ENCODE data around the gene EDDM13. TPM values are rescaled to one million over a fixed set of nuclear protein-coding genes. Genes with fewer than 3 reads are reported as not detected.
"Not testable (repeated sequence)": the region's sequence is repeated elsewhere in the genome, so short reads cannot be mapped to it uniquely, and the experiment has no call there.

Gene EDDM13
- total and polyA plus RNA-seq, 2 of the 8 experiments (the other 6 are each of a cell fraction or from before 2014, with no cell fraction given) = not detected

DNA sequence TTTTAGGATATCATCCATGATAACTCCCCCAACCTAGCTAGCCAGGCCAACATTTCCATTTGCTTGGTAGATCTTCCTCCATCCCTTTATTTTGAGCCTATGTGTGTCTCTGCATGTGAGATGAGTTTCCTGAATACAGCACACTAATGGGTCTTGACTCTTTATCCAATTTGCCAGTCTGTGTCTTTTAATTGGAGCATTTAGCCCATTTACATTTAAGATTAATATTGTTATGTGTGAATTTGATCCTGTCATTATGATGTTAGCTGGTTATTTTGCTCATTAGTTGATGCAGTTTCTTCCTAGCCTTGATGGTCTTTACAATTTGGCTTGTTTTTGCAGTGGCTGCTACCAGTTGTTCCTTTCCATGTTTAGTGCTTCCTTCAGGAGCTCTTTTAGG, 62.8 kb downstream of the EDDM13 start:
- not testable (repeated sequence) for H3K36me3 ChIP-seq (ENCODE audit: control insufficient read depth in 2 of 4, insufficient read depth in 4 of 4, low read length in 3 of 4); H2AK5ac ChIP-seq (ENCODE audit: low read depth, low read length); H3K79me2 ChIP-seq (ENCODE audit: control insufficient read depth in 1 of 2, insufficient read depth in 2 of 2, low read length in 2 of 2); H2AFZ ChIP-seq (ENCODE audit: low read length); H3K4me3 ChIP-seq (ENCODE audit: extremely low read depth in 1 of 4, insufficient read depth in 2 of 4, low read depth in 3 of 4, low read length in 4 of 4); H4K91ac ChIP-seq (replicated peaks; ENCODE audit: insufficient read length, low read length); H3K56ac ChIP-seq (replicated peaks; ENCODE audit: insufficient read length, low read depth, low read length); H3K4me1 ChIP-seq (replicated peaks in 1 of 4; ENCODE audit: control insufficient read depth in 3 of 4, insufficient read depth in 4 of 4, low read length in 3 of 4); H2BK12ac ChIP-seq (ENCODE audit: low read depth, low read length); H3K4me2 ChIP-seq (ENCODE audit: insufficient read depth in 1 of 2, low read depth in 2 of 2, low read length in 2 of 2); H3K27ac ChIP-seq (ENCODE audit: low read depth, low read length); H2BK120ac ChIP-seq (replicated peaks; ENCODE audit: low read depth, low read length); H2BK5ac ChIP-seq (ENCODE audit: low read depth, low read length); H2BK15ac ChIP-seq (ENCODE audit: low read length); H3K14ac ChIP-seq (ENCODE audit: insufficient read length); H3K27me3 ChIP-seq (replicated peaks in 1 of 4; ENCODE audit: control insufficient read depth in 3 of 4, extremely low read depth in 1 of 4, insufficient read depth in 3 of 4, low read length in 3 of 4); H3K23ac ChIP-seq (ENCODE audit: insufficient read length); H3K9ac ChIP-seq (replicated peaks in 1 of 4; ENCODE audit: extremely low read depth in 1 of 4, low read depth in 3 of 4, low read length in 3 of 4); H3K4ac ChIP-seq (replicated peaks; ENCODE audit: insufficient read length, low read depth, low read length); FAIRE-seq; H4K5ac ChIP-seq (ENCODE audit: insufficient read length, low read depth, low read length); DNase-seq (ENCODE audit: low read depth in 1 of 2, low spot score in 2 of 2); H2BK20ac ChIP-seq (ENCODE audit: low read length); H3K18ac ChIP-seq (ENCODE audit: extremely low read depth, low read length); H3K79me1 ChIP-seq (ENCODE audit: low read depth, low read length); H4K8ac ChIP-seq (ENCODE audit: extremely low read depth, insufficient read depth, low read length); H3K23me2 ChIP-seq (ENCODE audit: low read depth, low read length); H4K20me1 ChIP-seq (replicated peaks in 1 of 2; ENCODE audit: control insufficient read depth in 1 of 2, insufficient read depth in 2 of 2, low read length in 2 of 2)
- H3K9me3 ChIP-seq (ENCODE audit: insufficient read depth in 2 of 2, low read depth in 1 of 2, low read length in 1 of 2) = peaks cover 20 to 26% of the 10 kb centered on the region in 2 experiments
- ChIA-PET POLR2A (ENCODE audit: partially characterized antibody) (interaction anchor here (0.9 kb wide), 1 partner anchor 43 kb away, joined by 4 read pairs; no protein-coding TSS in a partner anchor), CTCF (ENCODE audit: partially characterized antibody) (interaction anchor here (1.2 to 3.0 kb wide), 4 partner anchors 13 to 269 kb away, joined by 7 to 26 read pairs (median 10); no protein-coding TSS in a partner anchor)

DNA sequence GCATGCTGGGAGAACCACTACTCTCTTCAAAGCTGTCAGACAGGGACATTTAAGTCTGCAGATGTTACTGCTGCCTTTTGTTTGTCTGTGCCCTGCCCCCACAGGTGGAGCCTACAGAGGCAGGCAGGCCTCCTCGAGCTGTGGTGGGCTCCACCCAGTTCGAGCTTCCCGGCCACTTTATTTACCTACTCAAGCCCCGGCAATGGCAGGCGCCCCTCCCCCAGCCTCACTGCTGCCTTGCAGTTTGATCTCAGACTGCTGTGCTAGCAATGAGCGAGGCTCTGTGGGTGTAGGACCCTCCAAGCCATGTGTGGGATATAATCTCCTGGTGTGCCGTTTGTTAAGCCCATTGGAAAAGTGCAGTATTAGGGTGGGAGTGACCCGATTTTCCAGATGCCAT, 64.5 kb downstream of the EDDM13 start:
- 84% methylated on average over 7 of the region's 8 CpGs; no CpG with 5 or more reads in 1 of the 2 experiments for WGBS, 2 experiments (ENCODE audit: extremely low coverage in 1 of 2, insufficient coverage in 1 of 2, insufficient read length in 1 of 2, insufficient replicate concordance in 2 of 2, low coverage in 1 of 2, low lambda C conversion rate in 2 of 2, missing lambda C conversion rate in 1 of 2)

More for the DNA sequence above, 64.5 kb downstream of the EDDM13 start:
- peaks cover 25 to 35% of the 10 kb centered on the region in 2 experiments for H3K9me3 ChIP-seq (ENCODE audit: insufficient read depth in 2 of 2, low read depth in 1 of 2, low read length in 1 of 2)
- H2BK20ac ChIP-seq (ENCODE audit: low read length); H4K8ac ChIP-seq (ENCODE audit: extremely low read depth, insufficient read depth, low read length); H2AK5ac ChIP-seq (ENCODE audit: low read depth, low read length); H3K36me3 ChIP-seq (ENCODE audit: control insufficient read depth in 2 of 4, insufficient read depth in 4 of 4, low read length in 3 of 4); H3K27ac ChIP-seq (ENCODE audit: low read depth, low read length); H3K4me2 ChIP-seq (ENCODE audit: insufficient read depth in 1 of 2, low read depth in 2 of 2, low read length in 2 of 2); FAIRE-seq; H3K4ac ChIP-seq (replicated peaks; ENCODE audit: insufficient read length, low read depth, low read length); H3K9ac ChIP-seq (replicated peaks in 1 of 4; ENCODE audit: extremely low read depth in 1 of 4, low read depth in 3 of 4, low read length in 3 of 4); H4K20me1 ChIP-seq (replicated peaks in 1 of 2; ENCODE audit: control insufficient read depth in 1 of 2, insufficient read depth in 2 of 2, low read length in 2 of 2); H3K27me3 ChIP-seq (replicated peaks in 1 of 4; ENCODE audit: control insufficient read depth in 3 of 4, extremely low read depth in 1 of 4, insufficient read depth in 3 of 4, low read length in 3 of 4); H2BK120ac ChIP-seq (replicated peaks; ENCODE audit: low read depth, low read length); H3K79me2 ChIP-seq (ENCODE audit: control insufficient read depth in 1 of 2, insufficient read depth in 2 of 2, low read length in 2 of 2); H4K5ac ChIP-seq (ENCODE audit: insufficient read length, low read depth, low read length); H2BK12ac ChIP-seq (ENCODE audit: low read depth, low read length); H3K4me1 ChIP-seq (replicated peaks in 1 of 4; ENCODE audit: control insufficient read depth in 3 of 4, insufficient read depth in 4 of 4, low read length in 3 of 4); POLR2A ChIA-PET (ENCODE audit: partially characterized antibody); H3K23me2 ChIP-seq (ENCODE audit: low read depth, low read length); DNase-seq (ENCODE audit: low read depth in 1 of 2, low spot score in 2 of 2); H3K14ac ChIP-seq (ENCODE audit: insufficient read length); H3K79me1 ChIP-seq (ENCODE audit: low read depth, low read length); H3K23ac ChIP-seq (ENCODE audit: insufficient read length); H2AFZ ChIP-seq (ENCODE audit: low read length); H2BK15ac ChIP-seq (ENCODE audit: low read length); H3K56ac ChIP-seq (replicated peaks; ENCODE audit: insufficient read length, low read depth, low read length); H2BK5ac ChIP-seq (ENCODE audit: low read depth, low read length); H4K91ac ChIP-seq (replicated peaks; ENCODE audit: insufficient read length, low read length); H3K4me3 ChIP-seq (ENCODE audit: extremely low read depth in 1 of 4, insufficient read depth in 2 of 4, low read depth in 3 of 4, low read length in 4 of 4); H3K18ac ChIP-seq (ENCODE audit: extremely low read depth, low read length): not testable (repeated sequence)
- CTCF ChIA-PET (ENCODE audit: partially characterized antibody) = interaction anchor here (1.4 kb wide), 1 partner anchor 13 kb away, joined by 3 read pairs; no protein-coding TSS in a partner anchor
